Stimulated activated CD4-positive, alpha-beta T cell treated with anti-CD3 and anti-CD28 coated beads, Interleukin-12 subunit alpha, Interleukin-12 subunit beta, amount 100 ng/mL, for 48 hours (primary cell): ENCODE results near the gene OR11L1.

Experiments used
- DNase-seq, 3 donors: peaks; one replicate each; pipeline ENCODE4 v3.0.0-alpha.2; 2020; ENCODE audit warnings: low read depth in 2 of 3, low spot score in 1 of 3

The OR11L1 gene

GRCh38 chr1:247822060-247822459 is 19.6 kb downstream of the OR11L1 start:
- DNase-seq: no peak

DNA sequence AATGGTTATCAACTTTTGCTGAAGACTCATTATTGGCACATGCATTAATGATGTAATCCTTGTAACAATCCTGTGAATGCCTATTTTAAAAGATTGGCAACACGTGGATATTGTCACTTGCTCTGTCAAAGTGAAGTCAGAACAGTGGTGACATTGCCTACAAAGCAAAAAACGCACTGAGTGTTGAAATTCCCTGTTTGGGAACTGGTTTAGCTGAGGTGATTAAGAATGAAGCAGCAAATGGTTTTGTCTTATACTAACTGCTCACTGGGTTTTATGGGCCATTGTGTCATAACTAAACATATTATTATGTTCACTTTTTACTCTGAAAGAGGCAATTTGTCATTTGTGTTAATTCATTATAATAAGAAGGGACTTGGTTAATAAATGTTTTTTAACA is 29.1 kb downstream of the OR11L1 start:
- DNase-seq: no peak

DNA sequence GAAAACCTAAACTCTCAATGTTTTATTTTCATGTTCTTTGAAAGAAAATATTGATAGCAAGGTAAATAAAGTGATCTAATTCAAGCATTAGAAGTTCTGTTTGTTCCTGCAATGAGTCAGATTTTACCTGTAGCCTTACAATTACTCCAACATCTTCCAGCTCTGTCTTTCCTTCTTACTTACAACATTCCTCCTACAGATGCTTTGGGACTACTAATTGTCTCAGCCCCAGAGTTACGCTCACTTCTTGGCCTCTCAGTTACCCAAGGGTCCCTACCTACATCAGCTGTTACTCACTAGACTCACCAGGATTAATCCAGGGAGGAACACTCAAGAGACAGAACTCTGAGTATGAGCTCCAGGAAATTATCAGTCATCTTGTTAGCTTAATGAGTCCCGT is 44.2 kb downstream of the OR11L1 start:
- no peak for DNase-seq
